ENCODE results near the gene HPCAL4.
A peak's percentile ranks its signal among the peaks of the same experiment; 100 is the strongest.

Gene HPCAL4

DNA sequence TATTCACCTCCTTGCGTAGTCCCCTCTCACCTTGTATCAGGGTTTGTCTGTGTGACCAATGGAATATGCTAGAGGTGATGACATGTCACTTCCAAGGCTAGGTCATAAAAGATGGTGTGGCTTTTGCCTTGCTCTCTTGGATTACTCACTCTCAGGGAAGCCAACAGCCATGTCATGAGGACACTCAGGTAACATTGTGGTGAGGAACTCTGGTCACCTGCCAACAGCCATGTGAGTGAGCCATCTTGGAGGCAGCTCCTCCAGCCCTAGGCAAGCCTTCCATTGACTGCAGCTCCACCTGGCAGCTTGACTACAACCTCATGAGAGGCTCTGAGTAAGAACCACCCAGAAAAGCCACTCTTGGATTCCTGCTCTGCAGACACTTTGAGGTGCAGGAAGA, 40.8 kb downstream of the HPCAL4 start:
- H3K36me3 ChIP-seq (ENCODE audit: low read depth): no peaks in the 10 kb centered on the region
- H3K4me1 ChIP-seq (ENCODE audit: insufficient read depth, poor library complexity, severe bottlenecking): peaks cover 2% of the 10 kb centered on the region
- no peak for ATAC-seq (ENCODE audit: low read depth)
- no peak for DNase-seq (ENCODE audit: low spot score)
- no peak overlapping the region for H3K27ac ChIP-seq (ENCODE audit: poor library complexity, severe bottlenecking)
- TF ChIP-seq, protein P1, sequence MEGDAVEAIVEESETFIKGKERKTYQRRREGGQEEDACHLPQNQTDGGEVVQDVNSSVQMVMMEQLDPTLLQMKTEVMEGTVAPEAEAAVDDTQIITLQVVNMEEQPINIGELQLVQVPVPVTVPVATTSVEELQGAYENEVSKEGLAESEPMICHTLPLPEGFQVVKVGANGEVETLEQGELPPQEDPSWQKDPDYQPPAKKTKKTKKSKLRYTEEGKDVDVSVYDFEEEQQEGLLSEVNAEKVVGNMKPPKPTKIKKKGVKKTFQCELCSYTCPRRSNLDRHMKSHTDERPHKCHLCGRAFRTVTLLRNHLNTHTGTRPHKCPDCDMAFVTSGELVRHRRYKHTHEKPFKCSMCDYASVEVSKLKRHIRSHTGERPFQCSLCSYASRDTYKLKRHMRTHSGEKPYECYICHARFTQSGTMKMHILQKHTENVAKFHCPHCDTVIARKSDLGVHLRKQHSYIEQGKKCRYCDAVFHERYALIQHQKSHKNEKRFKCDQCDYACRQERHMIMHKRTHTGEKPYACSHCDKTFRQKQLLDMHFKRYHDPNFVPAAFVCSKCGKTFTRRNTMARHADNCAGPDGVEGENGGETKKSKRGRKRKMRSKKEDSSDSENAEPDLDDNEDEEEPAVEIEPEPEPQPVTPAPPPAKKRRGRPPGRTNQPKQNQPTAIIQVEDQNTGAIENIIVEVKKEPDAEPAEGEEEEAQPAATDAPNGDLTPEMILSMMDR (IDR thresholded peaks at IDR 0.05; ENCODE audit: poor library complexity, severe bottlenecking): no peak
- no peaks in the 10 kb centered on the region for H3K27me3 ChIP-seq (ENCODE audit: insufficient read depth, poor library complexity, severe bottlenecking)
- H3K4me3 ChIP-seq (ENCODE audit: severe bottlenecking): no peak overlapping the region
- no peaks in the 10 kb centered on the region for H3K9me3 ChIP-seq (ENCODE audit: severe bottlenecking)

DNA sequence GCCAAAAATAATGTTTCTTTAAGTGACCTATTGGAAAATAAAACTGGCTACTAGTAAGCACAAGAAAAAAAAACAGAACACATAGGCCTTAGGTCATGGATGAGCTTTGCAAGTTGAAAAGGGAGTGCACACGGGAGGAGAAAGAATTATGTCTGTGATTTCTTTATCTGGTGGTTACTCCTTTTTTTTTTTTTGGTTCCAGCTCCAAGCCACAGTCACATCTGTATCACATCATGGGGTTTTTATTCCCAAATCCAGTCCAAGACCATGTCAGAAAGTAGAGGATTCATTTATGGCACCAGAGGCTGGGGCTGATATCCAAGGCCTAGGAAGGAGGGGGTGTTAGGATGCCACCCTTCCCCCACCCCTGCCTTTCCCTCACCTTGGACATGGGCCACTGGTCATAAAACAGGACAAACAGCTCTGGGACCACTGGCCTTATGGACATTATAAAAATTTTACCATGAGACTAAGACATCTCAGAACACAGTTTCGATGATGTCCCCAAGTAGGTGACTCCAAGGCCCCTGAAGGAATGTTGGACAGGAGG, 41.5 kb downstream of the HPCAL4 start:
- Histone ChIP-seq H3K4me1 (ENCODE audit: insufficient read depth, poor library complexity, severe bottlenecking) (peaks cover 2% of the 10 kb centered on the region), H3K9me3 (ENCODE audit: severe bottlenecking) (no peaks in the 10 kb centered on the region), H3K36me3 (ENCODE audit: low read depth) (no peaks in the 10 kb centered on the region), H3K27ac (ENCODE audit: poor library complexity, severe bottlenecking) (no peak overlapping the region), H3K27me3 (ENCODE audit: insufficient read depth, poor library complexity, severe bottlenecking) (no peaks in the 10 kb centered on the region), H3K4me3 (ENCODE audit: severe bottlenecking) (no peak overlapping the region)
- no peak for DNase-seq (ENCODE audit: low spot score)
- ATAC-seq (ENCODE audit: low read depth): no peak
- TF ChIP-seq, protein P1 (IDR thresholded peaks at IDR 0.05; ENCODE audit: poor library complexity, severe bottlenecking): no peak

- DNase-seq (ENCODE audit: low spot score) (no peak), ATAC-seq (ENCODE audit: low read depth) (no peak)
- TF ChIP-seq, protein P1 (IDR thresholded peaks at IDR 0.05; ENCODE audit: poor library complexity, severe bottlenecking): no peak
- Histone ChIP-seq H3K36me3 (ENCODE audit: low read depth) (no peaks in the 10 kb centered on the region), H3K4me1 (ENCODE audit: insufficient read depth, poor library complexity, severe bottlenecking) (no peaks in the 10 kb centered on the region), H3K27me3 (ENCODE audit: insufficient read depth, poor library complexity, severe bottlenecking) (no peaks in the 10 kb centered on the region), H3K4me3 (ENCODE audit: severe bottlenecking) (no peak overlapping the region), H3K27ac (ENCODE audit: poor library complexity, severe bottlenecking) (no peak overlapping the region), H3K9me3 (ENCODE audit: severe bottlenecking) (no peaks in the 10 kb centered on the region)
Observed at GRCh38 chr1:39648496-39648895, 42.7 kb downstream of the HPCAL4 start.

DNA sequence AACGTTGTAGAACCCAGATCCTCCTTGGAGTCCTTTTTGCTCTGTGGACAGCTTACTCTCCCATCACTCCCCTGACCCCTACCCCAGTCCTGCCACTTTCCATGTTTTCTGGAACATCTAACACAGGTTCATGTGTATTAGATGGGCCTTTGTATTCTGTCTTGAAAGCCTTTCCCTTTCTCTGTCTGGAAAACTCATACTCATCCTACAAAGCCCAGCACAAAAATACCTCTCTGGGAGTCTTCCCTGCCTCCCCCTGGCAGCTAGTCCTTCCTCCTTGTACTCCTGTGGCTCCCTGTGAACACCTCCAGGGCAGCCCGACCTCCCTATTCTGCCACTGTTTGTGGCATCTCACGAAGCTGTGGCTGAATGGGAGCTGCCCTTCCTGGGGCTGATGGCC, 44.0 kb downstream of the HPCAL4 start:
- Histone ChIP-seq H3K4me3 (ENCODE audit: severe bottlenecking) (no peak overlapping the region), H3K4me1 (ENCODE audit: insufficient read depth, poor library complexity, severe bottlenecking) (no peaks in the 10 kb centered on the region), H3K27ac (ENCODE audit: poor library complexity, severe bottlenecking) (no peak overlapping the region), H3K36me3 (ENCODE audit: low read depth) (no peaks in the 10 kb centered on the region), H3K9me3 (ENCODE audit: severe bottlenecking) (no peaks in the 10 kb centered on the region), H3K27me3 (ENCODE audit: insufficient read depth, poor library complexity, severe bottlenecking) (no peaks in the 10 kb centered on the region)
- TF ChIP-seq, protein P1 (IDR thresholded peaks at IDR 0.05; ENCODE audit: poor library complexity, severe bottlenecking): no peak
- DNase-seq (ENCODE audit: low spot score): no peak
- no peak for ATAC-seq (ENCODE audit: low read depth)

DNA sequence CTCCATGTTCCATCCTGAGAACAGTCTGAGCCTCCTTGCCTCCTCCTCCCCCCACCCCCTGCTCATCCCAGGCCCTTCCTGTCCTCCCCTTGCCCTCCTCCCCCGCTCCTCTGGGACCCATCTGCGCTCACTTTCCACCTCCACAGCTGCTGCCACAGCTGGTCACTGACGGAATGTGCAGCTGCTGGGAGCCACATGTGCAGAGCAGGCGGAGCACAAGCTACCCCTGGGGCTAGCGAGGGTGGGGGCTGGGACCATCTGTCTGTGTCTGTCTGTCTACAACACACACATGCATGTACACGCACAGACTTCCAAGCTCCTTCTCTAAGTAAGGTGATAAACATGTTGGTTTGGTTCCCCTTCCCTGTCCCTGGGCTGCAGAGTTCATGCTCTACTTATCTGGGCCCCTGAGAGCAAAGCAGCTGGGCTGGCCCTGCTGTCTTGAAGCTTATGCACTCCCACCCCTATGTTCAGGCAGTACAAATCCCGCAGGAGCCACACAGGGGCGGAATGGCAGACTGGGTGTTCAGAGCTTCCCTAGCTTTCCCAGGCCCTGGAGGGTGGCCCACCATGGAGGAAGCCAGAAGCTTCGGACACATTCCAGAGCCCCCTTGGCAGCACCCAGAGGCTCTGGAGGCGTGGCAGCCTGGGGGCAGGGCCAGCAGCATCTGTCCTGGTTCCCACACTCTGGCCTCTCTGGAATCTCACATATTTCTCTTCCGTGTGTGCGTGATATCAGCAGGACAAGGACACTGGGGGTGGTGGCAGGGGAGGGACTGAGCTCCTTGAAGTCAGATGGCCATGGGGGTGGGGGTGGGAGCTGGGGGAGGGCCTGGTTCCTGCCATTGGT, 44.8 kb downstream of the HPCAL4 start:
- no peak for DNase-seq (ENCODE audit: low spot score)
- H3K4me3 ChIP-seq (ENCODE audit: severe bottlenecking): no peak overlapping the region
- H3K9me3 ChIP-seq (ENCODE audit: severe bottlenecking): no peaks in the 10 kb centered on the region
- H3K4me1 ChIP-seq (ENCODE audit: insufficient read depth, poor library complexity, severe bottlenecking): no peaks in the 10 kb centered on the region
- H3K27ac ChIP-seq (ENCODE audit: poor library complexity, severe bottlenecking): no peak overlapping the region
- TF ChIP-seq, protein P1 (IDR thresholded peaks at IDR 0.05; ENCODE audit: poor library complexity, severe bottlenecking): no peak
- no peaks in the 10 kb centered on the region for H3K36me3 ChIP-seq (ENCODE audit: low read depth)
- ATAC-seq (ENCODE audit: low read depth): peak; percentile 40; the same call in 2 of the 3 replicates
- H3K27me3 ChIP-seq (ENCODE audit: insufficient read depth, poor library complexity, severe bottlenecking): no peaks in the 10 kb centered on the region

Data from RWPE2 (cell line).